Measurements from ENCODE around the gene VAMP2. TPM values are rescaled to one million over a fixed set of nuclear protein-coding genes. Genes with fewer than 3 reads are reported as not detected.

Gene VAMP2
- polyA plus RNA-seq, 4 donors = 27.5 to 75.9 (median 46.7) TPM

DNA sequence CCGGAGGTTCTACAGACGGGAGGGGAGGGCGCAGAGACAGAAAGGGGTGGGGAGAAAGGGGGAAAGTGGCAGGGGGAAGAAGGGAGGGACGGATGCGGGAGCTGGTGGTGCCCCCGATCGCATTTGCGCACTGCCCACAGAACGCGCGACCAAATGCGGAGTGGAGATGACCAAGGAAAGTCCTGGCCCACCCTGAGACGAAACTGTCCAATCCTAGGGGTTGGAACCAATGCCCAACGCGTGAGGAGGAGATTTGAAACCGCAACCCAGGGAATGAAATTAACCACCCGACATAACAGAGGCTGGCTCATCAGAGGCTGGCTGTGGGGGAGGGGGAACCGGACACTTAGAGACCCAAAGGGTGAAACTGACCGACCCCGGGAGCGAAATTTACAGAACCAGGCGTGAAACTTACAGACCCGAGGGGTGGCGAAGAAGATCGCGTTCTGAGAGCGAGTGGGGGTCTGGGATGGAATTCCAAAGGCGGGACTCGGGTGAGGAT, 40.3 kb downstream of the VAMP2 start:
- H3K4me3 ChIP-seq (ENCODE audit: low read depth in 1 of 3, low read length in 3 of 3) = peak overlapping the region; percentile 31 to 53 (median 49)
- H3K27ac ChIP-seq (ENCODE audit: low read depth in 1 of 3, low read length in 2 of 3) = no peak overlapping the region
- no peaks in the 10 kb centered on the region for H3K9me3 ChIP-seq (ENCODE audit: control insufficient read depth in 2 of 2, insufficient read depth in 1 of 2, low read depth in 1 of 2, low read length in 1 of 2)
- peaks cover 18 to 71% (median 20%) of the 10 kb centered on the region in 3 donors for H3K4me1 ChIP-seq (ENCODE audit: control insufficient read depth in 3 of 3, insufficient read depth in 2 of 3, low read depth in 1 of 3, low read length in 2 of 3)
- no peaks in the 10 kb centered on the region for H3K36me3 ChIP-seq (ENCODE audit: control insufficient read depth in 3 of 3, insufficient read depth in 2 of 3, low read depth in 1 of 3, low read length in 3 of 3)
- 1 to 3% (median 1%) methylated on average over 29 of the region's 29 CpGs for WGBS, 3 donors
- peak in 1 of 2 donors; percentile 40 for DNase-seq
- no peak for FAIRE-seq
- H3K27me3 ChIP-seq (ENCODE audit: control insufficient read depth in 3 of 3, insufficient read depth in 3 of 3, low read length in 3 of 3) = peaks cover 5 to 64% (median 7%) of the 10 kb centered on the region in 3 donors

DNA sequence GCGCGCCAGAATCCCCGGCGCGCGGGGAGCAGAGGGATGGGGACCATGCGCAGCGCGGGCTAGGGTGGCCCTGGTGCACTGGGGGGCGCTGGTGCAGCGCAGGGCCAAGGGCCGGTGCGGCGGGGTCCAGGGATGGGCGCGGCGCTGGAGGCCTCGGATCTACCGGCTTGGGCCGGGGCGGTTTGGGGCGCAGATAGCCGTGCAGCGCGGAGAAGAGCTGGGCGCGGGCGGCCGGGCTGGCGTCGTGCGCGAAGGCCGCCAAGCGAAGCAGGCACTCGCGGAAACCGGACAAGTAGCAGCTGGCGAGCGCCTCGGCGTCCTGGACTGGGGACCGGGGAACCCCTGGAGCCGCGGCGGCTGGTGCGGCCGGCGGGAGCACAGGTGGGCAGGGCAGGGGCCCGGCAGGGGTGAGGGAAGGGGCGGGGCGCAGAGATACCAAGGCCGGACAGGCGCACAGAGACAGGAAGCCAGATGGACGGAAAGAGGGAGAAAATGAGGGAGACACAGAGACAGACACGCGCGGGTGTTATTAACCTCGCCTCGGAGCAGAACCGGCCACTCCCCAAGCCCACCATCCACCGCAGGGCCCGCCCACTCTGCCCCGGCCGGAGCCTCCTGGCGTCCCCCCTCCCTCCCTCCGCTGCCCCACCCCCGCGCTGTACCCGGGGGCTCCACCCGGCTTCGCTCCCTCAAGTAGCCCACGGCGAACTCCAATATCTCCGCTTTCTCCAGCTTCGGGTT, 40.9 kb downstream of the VAMP2 start:
- no peaks in the 10 kb centered on the region for H3K36me3 ChIP-seq (ENCODE audit: control insufficient read depth in 3 of 3, insufficient read depth in 2 of 3, low read depth in 1 of 3, low read length in 3 of 3)
- 0 to 1% (median 1%) methylated on average over 55 to 76 of the region's 76 CpGs for WGBS, 3 donors
- DNase-seq (peak; percentile 17 to 73), FAIRE-seq (no peak)
- H3K9me3 ChIP-seq (ENCODE audit: control insufficient read depth in 2 of 2, insufficient read depth in 1 of 2, low read depth in 1 of 2, low read length in 1 of 2) = no peaks in the 10 kb centered on the region
- peaks cover 7 to 67% (median 7%) of the 10 kb centered on the region in 3 donors for H3K27me3 ChIP-seq (ENCODE audit: control insufficient read depth in 3 of 3, insufficient read depth in 3 of 3, low read length in 3 of 3)
- H3K4me1 ChIP-seq (ENCODE audit: control insufficient read depth in 3 of 3, insufficient read depth in 2 of 3, low read depth in 1 of 3, low read length in 2 of 3) = peaks cover 18 to 71% (median 20%) of the 10 kb centered on the region in 3 donors
- H3K4me3 ChIP-seq (ENCODE audit: low read depth in 1 of 3, low read length in 3 of 3) = peak overlapping the region; percentile 31 to 53 (median 49)
- no peak overlapping the region for H3K27ac ChIP-seq (ENCODE audit: low read depth in 1 of 3, low read length in 2 of 3)

DNA sequence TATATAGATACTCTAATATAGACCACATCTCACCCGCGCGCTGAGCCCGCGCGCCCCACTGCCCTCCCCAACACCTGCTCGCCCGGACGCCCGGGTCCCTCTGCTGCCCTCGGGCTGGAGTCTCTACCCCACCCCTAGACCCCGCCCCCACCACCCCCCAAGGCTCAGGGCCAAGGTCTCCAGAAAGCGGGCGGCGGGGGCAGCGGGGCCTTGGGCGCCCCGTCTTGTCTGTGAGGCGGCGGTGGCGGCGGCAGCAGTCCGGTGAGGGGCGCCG, 41.4 kb downstream of the VAMP2 start:
- no peak overlapping the region for H3K27ac ChIP-seq (ENCODE audit: low read depth in 1 of 3, low read length in 2 of 3)
- H3K9me3 ChIP-seq (ENCODE audit: control insufficient read depth in 2 of 2, insufficient read depth in 1 of 2, low read depth in 1 of 2, low read length in 1 of 2) = no peaks in the 10 kb centered on the region
- peaks cover 7 to 70% (median 12%) of the 10 kb centered on the region in 3 donors for H3K27me3 ChIP-seq (ENCODE audit: control insufficient read depth in 3 of 3, insufficient read depth in 3 of 3, low read length in 3 of 3)
- WGBS, 3 donors = 0 to 1% (median 0%) methylated on average over 24 to 25 of the region's 25 CpGs
- peak overlapping the region; percentile 31 to 49 (median 37) for H3K4me3 ChIP-seq (ENCODE audit: low read depth in 1 of 3, low read length in 3 of 3)
- H3K4me1 ChIP-seq (ENCODE audit: control insufficient read depth in 3 of 3, insufficient read depth in 2 of 3, low read depth in 1 of 3, low read length in 2 of 3) = peaks cover 18 to 73% (median 20%) of the 10 kb centered on the region in 3 donors
- H3K36me3 ChIP-seq (ENCODE audit: control insufficient read depth in 3 of 3, insufficient read depth in 2 of 3, low read depth in 1 of 3, low read length in 3 of 3) = no peaks in the 10 kb centered on the region
- peak in 1 of 2 donors; percentile 19 for DNase-seq
- FAIRE-seq = no peak

GRCh38 chr17:8120520-8121406, 42.0 kb downstream of the VAMP2 start:
- Histone ChIP-seq H3K27me3 (ENCODE audit: control insufficient read depth in 3 of 3, insufficient read depth in 3 of 3, low read length in 3 of 3) (peaks cover 7 to 76% (median 16%) of the 10 kb centered on the region in 3 donors), H3K4me3 (ENCODE audit: low read depth in 1 of 3, low read length in 3 of 3) (peak overlapping the region in 2 of 3 donors; percentile 37 to 49)
- 0 to 1% (median 1%) methylated on average over 39 to 40 of the region's 40 CpGs for WGBS, 3 donors

DNA sequence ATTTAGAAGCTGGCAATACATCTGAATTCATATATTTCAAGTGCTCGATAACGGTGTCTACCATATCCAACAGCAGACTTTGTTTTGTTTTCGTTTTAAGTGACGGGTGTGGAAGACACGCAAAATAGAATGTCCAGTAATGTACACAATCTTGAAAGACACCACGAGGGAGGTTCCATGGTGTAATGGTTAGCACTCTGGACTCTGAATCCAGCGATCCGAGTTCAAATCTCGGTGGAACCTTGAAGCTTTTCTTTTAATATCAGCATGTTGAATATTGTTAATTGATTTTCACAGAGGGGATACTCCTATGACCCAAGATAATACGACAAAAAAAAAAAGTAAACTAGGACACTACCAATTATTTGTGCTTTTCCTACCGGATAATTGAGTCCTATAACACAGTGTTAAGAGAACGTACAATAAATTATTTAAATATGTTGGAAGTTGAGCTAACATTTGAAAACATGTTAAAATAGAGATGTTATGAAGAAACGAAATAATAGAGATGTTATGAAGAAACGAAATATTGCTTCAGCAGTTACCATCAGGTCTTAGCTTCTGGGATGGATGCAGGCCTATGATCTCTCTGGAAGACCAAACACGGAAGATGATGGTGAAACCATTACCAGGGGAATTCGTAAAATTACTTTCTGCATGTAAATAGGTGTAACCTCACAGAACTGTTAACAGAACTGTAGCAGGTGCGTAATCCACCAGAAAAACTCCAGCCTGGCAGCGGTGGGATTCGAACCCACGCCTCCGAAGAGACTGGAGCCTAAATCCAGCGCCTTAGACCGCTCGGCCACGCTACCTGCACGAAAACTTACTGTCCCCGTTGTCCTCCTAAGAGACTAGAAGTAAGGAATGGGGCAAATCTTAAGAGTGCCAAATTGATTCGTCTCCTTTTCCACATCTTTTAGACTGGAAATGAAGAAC, 42.9 kb downstream of the VAMP2 start:
- H3K4me1 ChIP-seq (ENCODE audit: control insufficient read depth in 3 of 3, insufficient read depth in 2 of 3, low read depth in 1 of 3, low read length in 2 of 3) = peaks cover 13 to 65% (median 18%) of the 10 kb centered on the region in 3 donors
- H3K4me3 ChIP-seq (ENCODE audit: low read depth in 1 of 3, low read length in 3 of 3) = peak overlapping the region in 1 of 3 donors; percentile 76
- WGBS, 3 donors = 0 to 1% (median 0%) methylated on average over 28 of the region's 28 CpGs
- H3K9me3 ChIP-seq (ENCODE audit: control insufficient read depth in 2 of 2, insufficient read depth in 1 of 2, low read depth in 1 of 2, low read length in 1 of 2) = no peaks in the 10 kb centered on the region
- FAIRE-seq (peak; percentile 84), DNase-seq (peak; percentile 94)
- H3K36me3 ChIP-seq (ENCODE audit: control insufficient read depth in 3 of 3, insufficient read depth in 2 of 3, low read depth in 1 of 3, low read length in 3 of 3) = no peaks in the 10 kb centered on the region
- peak overlapping the region in 2 of 3 donors; percentile 46 to 88 for H3K27ac ChIP-seq (ENCODE audit: low read depth in 1 of 3, low read length in 2 of 3)
- H3K27me3 ChIP-seq (ENCODE audit: control insufficient read depth in 3 of 3, insufficient read depth in 3 of 3, low read length in 3 of 3) = peaks cover 7 to 78% (median 16%) of the 10 kb centered on the region in 3 donors

More at GRCh38 chr17:8120520-8121406, 42.0 kb downstream of the VAMP2 start:
- FAIRE-seq (no peak), DNase-seq (peak; percentile 56 to 71)
- Histone ChIP-seq H3K9me3 (ENCODE audit: control insufficient read depth in 2 of 2, insufficient read depth in 1 of 2, low read depth in 1 of 2, low read length in 1 of 2) (no peaks in the 10 kb centered on the region), H3K4me1 (ENCODE audit: control insufficient read depth in 3 of 3, insufficient read depth in 2 of 3, low read depth in 1 of 3, low read length in 2 of 3) (peaks cover 18 to 71% (median 20%) of the 10 kb centered on the region in 3 donors), H3K36me3 (ENCODE audit: control insufficient read depth in 3 of 3, insufficient read depth in 2 of 3, low read depth in 1 of 3, low read length in 3 of 3) (no peaks in the 10 kb centered on the region), H3K27ac (ENCODE audit: low read depth in 1 of 3, low read length in 2 of 3) (no peak overlapping the region)

- Histone ChIP-seq H3K27me3 (ENCODE audit: control insufficient read depth in 3 of 3, insufficient read depth in 3 of 3, low read length in 3 of 3) (peaks cover 7 to 78% (median 21%) of the 10 kb centered on the region in 3 donors), H3K9me3 (ENCODE audit: control insufficient read depth in 2 of 2, insufficient read depth in 1 of 2, low read depth in 1 of 2, low read length in 1 of 2) (no peaks in the 10 kb centered on the region), H3K36me3 (ENCODE audit: control insufficient read depth in 3 of 3, insufficient read depth in 2 of 3, low read depth in 1 of 3, low read length in 3 of 3) (no peaks in the 10 kb centered on the region), H3K4me1 (ENCODE audit: control insufficient read depth in 3 of 3, insufficient read depth in 2 of 3, low read depth in 1 of 3, low read length in 2 of 3) (peaks cover 13 to 56% (median 15%) of the 10 kb centered on the region in 3 donors), H3K4me3 (ENCODE audit: low read depth in 1 of 3, low read length in 3 of 3) (peak overlapping the region in 2 of 3 donors; percentile 36 to 76), H3K27ac (ENCODE audit: low read depth in 1 of 3, low read length in 2 of 3) (peak overlapping the region; percentile 46 to 88 (median 51))
- peak; percentile 75 to 89 for DNase-seq
- 0 to 1% (median 0%) methylated on average over 38 of the region's 38 CpGs for WGBS, 3 donors
- FAIRE-seq = no peak
These were observed 43.8 kb downstream of the VAMP2 start for GRCh38 chr17:8118769-8119580.
